Spleen (tissue), 11 donors: ENCODE results near the gene MAST4. TPM values are rescaled to one million over a fixed set of nuclear protein-coding genes. Genes with fewer than 3 reads are reported as not detected.
A peak's percentile ranks its signal among the peaks of the same experiment; 100 is the strongest.

ENCODE experiments used
- DNase-seq: peaks from one replicate; pipeline ENCODE4 v3.0.0-alpha.2; 2020
- H3K27ac ChIP-seq, 8 donors: fragments of 200-600 bp; sonication (generic) in 7 of 8; 1 replicate in 4 of 8; 2 replicates in 4 of 8; pipeline versions ENCODE4 v1.5.0 to v1.8.0; 2016 to 2021; ENCODE audit warnings: inconsistent platforms in 4 of 8, mild to moderate bottlenecking in 4 of 8, moderate library complexity in 1 of 8
- H3K27me3 ChIP-seq, 7 donors: fragments of 200-600 bp; sonication (generic) in 6 of 7; replicated peaks in 1 of 7; 1 replicate in 4 of 7; 2 replicates in 3 of 7; pipeline versions ENCODE4 v1.5.0 to v1.8.0; 2016 to 2021; ENCODE audit warnings: inconsistent platforms in 3 of 7, mild to moderate bottlenecking in 1 of 7
- H3K36me3 ChIP-seq, 6 donors: fragments of 200-600 bp; sonication (generic) in 5 of 6; 1 replicate in 4 of 6; 2 replicates in 2 of 6; pipeline versions ENCODE4 v1.5.0 to v1.8.0; 2016 to 2021; ENCODE audit warnings: inconsistent platforms in 2 of 6
- H3K4me1 ChIP-seq, 6 donors: fragments of 200-600 bp; sonication (generic) in 5 of 6; 1 replicate in 3 of 6; 2 replicates in 3 of 6; pipeline versions ENCODE4 v1.5.0 to v1.8.0; 2016 to 2021; ENCODE audit warnings: inconsistent platforms in 3 of 6
- H3K4me3 ChIP-seq, 8 donors: fragments of 200-600 bp; sonication (generic) in 7 of 8; 1 replicate in 4 of 8; 2 replicates in 4 of 8; pipeline versions ENCODE4 v1.5.0 to v1.8.0; 2016 to 2021; ENCODE audit warnings: inconsistent platforms in 4 of 8, mild to moderate bottlenecking in 4 of 8, moderate library complexity in 2 of 8
- H3K9me3 ChIP-seq, 8 donors: fragments of 200-600 bp; sonication (generic) in 7 of 8; 1 replicate in 4 of 8; 2 replicates in 4 of 8; pipeline versions ENCODE4 v1.5.0 to v1.8.0; 2016 to 2021; ENCODE audit warnings: inconsistent platforms in 4 of 8
- POLR2A ChIP-seq, 3 donors: fragments of 450-650 bp; IDR thresholded peaks; one replicate each; pipeline ENCODE4 v1.5.1; 2017; ENCODE audit warnings: antibody characterized with exemption in 3 of 3, mild to moderate bottlenecking in 1 of 3
- POLR2AphosphoS5 ChIP-seq, 3 donors: sonication (generic); formaldehyde crosslinking; IDR thresholded peaks; one replicate each; pipeline ENCODE4 v1.5.1; 2017; ENCODE audit warnings: antibody characterized with exemption in 3 of 3
- WGBS, 5 donors: extraction: QIAGEN DNeasy Blood & Tissue Kit in 3 of 5; methylation state at CpG; one replicate each; pipeline versions ENCODE4 v1.1.5 to v1.1.7; 2013 to 2018; 5-methylcytosine and 5-hydroxymethylcytosine counted together
- intact Hi-C: fragments of 100-400 bp; cut with DNase I; formaldehyde crosslinking; loops from one replicate; pipeline ENCODE4 v1.15.0; 2023; ENCODE audit warnings: low total_unique reads
- polyA plus RNA-seq, 3 donors: library from polyadenylated mRNA; stranded (reverse); fragments of 200-250 nt; gene quantifications; one replicate each; pipeline ENCODE4 v1.2.1, GENCODE V29; 2013
- total RNA-seq, 7 donors: library from RNA; depleted of rRNA in 3 of 7; stranded (reverse); fragments of >200 nt in 3 of 7; fragmentation: NEBNext Ultra II Directional in 4 of 7; extraction: Animal tissue kit (Norgen Biotek cat#: 25700) in 4 of 7; gene quantifications; one replicate each; pipeline versions ENCODE4 v1.1.0 to v1.2.1, GENCODE V29; 2016 to 2021
- TF ChIP-seq, protein P1 (sequence below), 11 experiments: fragments of 200-600 bp in 7 of 11; fragments of 450-650 bp in 4 of 11; sonication (generic) in 4 of 11; IDR thresholded peaks in 8 of 11; conservative IDR thresholded peaks in 3 of 11; 1 replicate in 7 of 11; 2 replicates in 4 of 11; pipeline versions ENCODE4 v1.4.0 to v1.8.0; 2016 to 2021; ENCODE audit warnings: antibody characterized with exemption in 11 of 11, inconsistent platforms in 4 of 11, mild to moderate bottlenecking in 1 of 11
- donor health status: healthy with polysubstance abuse.
- donor health status: DM: no; HTN: no; CAD: no; lungs with moderate emphysema.
- donor health status: DM: no; HTN: no; CAD: no.
- donor health status: Bipolar disorder and iron deficiency.
- donor health status: healthy.
- donor health status: DM: no; HTN: no; CAD: no.
- donor health status: DM: yes; HTN: yes; CAD: no.

MAST4 gene
- total and polyA plus RNA-seq, 10 donors = 2.5 to 43.7 (median 25.4) TPM

DNA sequence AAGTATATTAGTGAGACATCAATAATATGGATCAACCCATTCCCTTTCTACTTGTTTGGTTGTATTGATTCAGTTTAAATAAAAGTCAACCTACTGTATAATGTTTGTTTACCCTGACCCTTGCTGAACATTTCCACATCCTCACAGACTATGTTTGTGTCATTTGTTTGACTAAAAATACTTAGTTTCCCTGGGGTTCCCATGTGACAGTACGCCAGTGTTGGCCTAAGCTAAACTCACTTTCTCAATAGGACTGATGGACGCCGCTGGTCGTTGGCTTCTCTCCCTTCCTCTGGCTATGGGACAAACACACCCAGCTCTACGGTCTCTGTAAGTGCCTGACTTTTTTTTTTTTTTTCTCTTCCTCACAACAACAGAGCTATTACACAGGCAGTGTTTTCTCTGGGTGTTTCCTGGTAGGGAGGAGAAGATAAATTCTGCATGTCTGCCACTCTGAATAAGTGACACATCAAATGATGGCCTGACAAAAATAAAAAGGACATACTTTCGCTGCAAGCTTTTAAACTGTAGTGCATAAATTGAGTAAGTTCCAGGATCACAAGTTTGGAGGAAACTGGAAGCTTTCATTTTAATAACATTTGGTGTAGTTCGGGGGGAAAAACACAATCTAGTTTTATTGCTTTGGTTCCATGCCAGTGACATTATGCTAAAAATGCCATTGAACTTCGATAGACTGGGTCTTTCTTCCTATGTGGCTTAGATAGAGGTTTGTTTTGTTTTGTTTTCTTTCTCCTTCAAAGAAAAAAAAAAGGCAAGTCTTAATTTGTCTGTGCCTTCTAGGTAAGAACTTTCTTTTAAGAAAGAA lies 499.4 kb downstream of the MAST4 start:
- 24 to 43% (median 32%) methylated on average over 8 of the region's 8 CpGs for WGBS, 5 donors
- Histone ChIP-seq H3K27me3 (no peaks in the 10 kb centered on the region), H3K9me3 (no peaks in the 10 kb centered on the region), H3K36me3 (peaks cover 0 to 11% (median 0%) of the 10 kb centered on the region in 6 donors), H3K4me3 (peak overlapping the region in 1 of 8 donors; percentile 28), H3K27ac (peak overlapping the region; percentile 4 to 78 (median 64)), H3K4me1 (peaks cover 0 to 26% (median 10%) of the 10 kb centered on the region in 6 donors)
- intact Hi-C loops = no loop called here
- DNase-seq = no peak
- TF ChIP-seq, protein P1, sequence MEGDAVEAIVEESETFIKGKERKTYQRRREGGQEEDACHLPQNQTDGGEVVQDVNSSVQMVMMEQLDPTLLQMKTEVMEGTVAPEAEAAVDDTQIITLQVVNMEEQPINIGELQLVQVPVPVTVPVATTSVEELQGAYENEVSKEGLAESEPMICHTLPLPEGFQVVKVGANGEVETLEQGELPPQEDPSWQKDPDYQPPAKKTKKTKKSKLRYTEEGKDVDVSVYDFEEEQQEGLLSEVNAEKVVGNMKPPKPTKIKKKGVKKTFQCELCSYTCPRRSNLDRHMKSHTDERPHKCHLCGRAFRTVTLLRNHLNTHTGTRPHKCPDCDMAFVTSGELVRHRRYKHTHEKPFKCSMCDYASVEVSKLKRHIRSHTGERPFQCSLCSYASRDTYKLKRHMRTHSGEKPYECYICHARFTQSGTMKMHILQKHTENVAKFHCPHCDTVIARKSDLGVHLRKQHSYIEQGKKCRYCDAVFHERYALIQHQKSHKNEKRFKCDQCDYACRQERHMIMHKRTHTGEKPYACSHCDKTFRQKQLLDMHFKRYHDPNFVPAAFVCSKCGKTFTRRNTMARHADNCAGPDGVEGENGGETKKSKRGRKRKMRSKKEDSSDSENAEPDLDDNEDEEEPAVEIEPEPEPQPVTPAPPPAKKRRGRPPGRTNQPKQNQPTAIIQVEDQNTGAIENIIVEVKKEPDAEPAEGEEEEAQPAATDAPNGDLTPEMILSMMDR (IDR thresholded peaks at IDR 0.05 in 8 of 11, conservative IDR thresholded peaks at IDR 0.05 in 3 of 11) = no peak
- peak in 1 of 3 donors; percentile 37 for TF ChIP-seq POLR2AphosphoS5 (IDR thresholded peaks at IDR 0.05)

DNA sequence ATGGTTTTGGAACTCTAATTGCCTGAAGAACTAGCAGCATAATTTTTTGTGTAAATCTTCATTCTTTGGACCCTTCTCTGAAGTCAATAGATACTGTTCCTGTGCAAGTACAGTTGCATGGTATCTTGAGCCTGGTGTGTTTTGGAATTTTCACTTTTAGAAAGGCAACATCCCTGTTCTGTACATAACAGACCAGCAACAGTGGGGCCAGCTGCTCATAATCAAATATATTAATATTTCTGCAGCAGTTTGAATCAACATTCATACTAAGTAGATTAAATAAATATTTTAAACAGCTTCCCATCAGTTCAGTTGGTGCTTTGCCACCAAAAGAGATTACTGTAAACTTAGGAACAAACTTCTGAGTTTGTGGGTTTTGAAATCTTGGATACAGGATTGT lies 502.5 kb downstream of the MAST4 start:
- peaks cover 0 to 18% (median 4%) of the 10 kb centered on the region in 6 donors for H3K4me1 ChIP-seq
- DNase-seq = no peak
- H3K27ac ChIP-seq = no peak overlapping the region
- no peaks in the 10 kb centered on the region for H3K9me3 ChIP-seq
- intact Hi-C loops = no loop called here
- no peaks in the 10 kb centered on the region for H3K27me3 ChIP-seq
- H3K4me3 ChIP-seq = no peak overlapping the region
- no peak for TF ChIP-seq POLR2AphosphoS5 (IDR thresholded peaks at IDR 0.05)
- no peak for TF ChIP-seq POLR2A (IDR thresholded peaks at IDR 0.05)
- TF ChIP-seq, protein P1 (IDR thresholded peaks at IDR 0.05 in 8 of 11, conservative IDR thresholded peaks at IDR 0.05 in 3 of 11) = no peak
- H3K36me3 ChIP-seq = peaks cover 0 to 34% (median 0%) of the 10 kb centered on the region in 6 donors

DNA sequence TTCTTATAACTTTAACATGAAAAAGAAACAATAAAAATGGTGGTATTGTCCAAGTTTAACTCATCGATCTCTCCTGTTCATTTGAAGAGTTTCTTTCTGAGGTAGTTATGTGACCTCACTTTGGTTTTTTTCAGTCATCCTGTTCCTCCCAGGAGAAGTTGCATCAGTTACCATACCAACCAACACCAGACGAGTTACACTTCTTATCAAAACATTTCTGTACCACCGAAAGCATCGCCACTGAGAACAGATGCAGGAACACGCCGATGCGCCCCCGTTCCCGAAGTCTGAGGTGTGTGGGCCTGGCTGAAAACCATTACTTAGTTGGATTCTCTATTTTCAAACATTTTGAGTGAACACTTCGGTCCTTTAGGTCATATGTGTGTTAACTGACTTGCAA lies 504.1 kb downstream of the MAST4 start:
- Histone ChIP-seq H3K27me3 (no peaks in the 10 kb centered on the region), H3K4me3 (no peak overlapping the region), H3K4me1 (peaks cover 0 to 8% (median 0%) of the 10 kb centered on the region in 6 donors), H3K36me3 (peaks cover 0 to 50% (median 0%) of the 10 kb centered on the region in 6 donors), H3K27ac (no peak overlapping the region), H3K9me3 (no peaks in the 10 kb centered on the region)
- TF ChIP-seq POLR2A (IDR thresholded peaks at IDR 0.05) (no peak), POLR2AphosphoS5 (IDR thresholded peaks at IDR 0.05) (no peak)
- TF ChIP-seq, protein P1 (IDR thresholded peaks at IDR 0.05 in 8 of 11, conservative IDR thresholded peaks at IDR 0.05 in 3 of 11) = no peak
- 77 to 89% (median 81%) methylated on average over 10 of the region's 10 CpGs for WGBS, 5 donors
- intact Hi-C loops = no loop called here
- no peak for DNase-seq

DNA sequence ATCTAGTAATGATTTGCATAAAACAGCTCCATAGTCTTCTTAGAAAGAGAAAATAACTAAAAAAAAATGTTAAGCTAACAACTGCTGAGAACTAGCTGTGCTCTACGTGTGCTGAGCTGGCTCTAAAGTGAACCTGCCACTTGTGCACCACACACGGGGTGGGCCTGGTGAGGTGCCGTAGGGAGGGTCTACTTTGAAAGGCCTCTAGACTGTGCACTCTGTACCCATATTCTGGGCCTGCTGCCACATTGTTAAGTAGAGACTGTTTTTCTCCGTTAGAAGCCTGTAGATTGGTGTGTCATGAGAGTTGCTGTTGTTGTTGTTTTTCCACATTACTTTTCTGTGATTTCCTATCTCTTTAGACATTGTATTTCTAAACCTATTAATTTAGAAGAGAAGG lies 506.5 kb downstream of the MAST4 start:
- TF ChIP-seq POLR2AphosphoS5 (IDR thresholded peaks at IDR 0.05) (no peak), POLR2A (IDR thresholded peaks at IDR 0.05) (no peak)
- TF ChIP-seq, protein P1 (IDR thresholded peaks at IDR 0.05 in 8 of 11, conservative IDR thresholded peaks at IDR 0.05 in 3 of 11) = no peak

More for the DNA sequence above, 506.5 kb downstream of the MAST4 start:
- no peak overlapping the region for H3K4me3 ChIP-seq
- H3K27me3 ChIP-seq = no peaks in the 10 kb centered on the region
- H3K4me1 ChIP-seq = peaks cover 0 to 5% (median 2%) of the 10 kb centered on the region in 6 donors
- no peak for DNase-seq
- H3K9me3 ChIP-seq = no peaks in the 10 kb centered on the region
- intact Hi-C loops = no loop called here
- peaks cover 0 to 63% (median 0%) of the 10 kb centered on the region in 6 donors for H3K36me3 ChIP-seq
- H3K27ac ChIP-seq = no peak overlapping the region
- WGBS, 5 donors = 81 to 93% (median 89%) methylated on average over 4 of the region's 4 CpGs
